Nephron (organoid): Measurements from ENCODE around the gene DNAJC17.
A peak's percentile ranks its signal among the peaks of the same experiment; 100 is the strongest.

Experiments
- H3K27ac Mint-ChIP-seq, 3 experiments: 2 replicates each; pipeline ENCODE4 v1.8.0; 2020; ENCODE audit warnings: mixed read lengths in 3 of 3, mild to moderate bottlenecking in 2 of 3, moderate library complexity in 1 of 3
- H3K27me3 Mint-ChIP-seq: 2 replicates; pipeline ENCODE4 v1.8.0; 2021; ENCODE audit warnings: low read depth, mild to moderate bottlenecking, moderate library complexity, mixed read lengths
- H3K36me3 Mint-ChIP-seq: 2 replicates; pipeline ENCODE4 v1.8.0; 2020; ENCODE audit warnings: low read depth, mixed read lengths
- H3K4me1 Mint-ChIP-seq: 2 replicates; pipeline ENCODE4 v1.8.0; 2020; ENCODE audit warnings: mixed read lengths
- H3K4me3 Mint-ChIP-seq, 3 experiments: 2 replicates each; pipeline ENCODE4 v1.8.0; 2020; ENCODE audit warnings: mild to moderate bottlenecking in 3 of 3, mixed read lengths in 3 of 3, moderate library complexity in 2 of 3
- H3K9me3 Mint-ChIP-seq: 2 replicates; pipeline ENCODE4 v1.8.0; 2020; ENCODE audit warnings: mixed read lengths
- TF ChIP-seq, protein P1 (sequence below), 3 experiments: fragments of 200-600 bp; sonication (generic); IDR thresholded peaks; one replicate each; pipeline ENCODE4 v1.5.0; 2021; ENCODE audit warnings: antibody characterized with exemption in 3 of 3; ENCODE audit not compliant: unreplicated experiment in 3 of 3

DNAJC17 gene

DNA sequence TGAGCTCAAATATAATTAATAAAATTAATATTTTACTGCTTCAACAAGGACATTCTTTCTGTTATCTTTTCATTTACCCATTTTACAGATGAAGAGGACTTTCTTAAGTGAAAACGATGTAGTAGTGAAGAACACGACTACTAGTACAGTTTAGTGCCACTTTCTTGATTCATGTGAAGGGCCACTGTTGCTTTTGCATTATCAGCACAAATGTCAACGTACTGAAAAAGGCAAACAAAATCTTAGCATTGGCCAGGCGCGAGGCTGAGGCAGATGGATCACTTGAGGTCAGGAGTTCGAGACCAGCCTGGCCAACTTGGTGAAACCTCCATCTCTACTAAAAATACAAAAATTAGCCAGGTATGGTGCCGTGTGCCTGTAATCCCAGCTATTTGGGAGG is 11.8 kb upstream of the DNAJC17 start:
- no peak overlapping the region for H3K4me3 Mint-ChIP-seq
- peaks cover 9% of the 10 kb centered on the region for H3K4me1 Mint-ChIP-seq
- peaks cover 7% of the 10 kb centered on the region for H3K36me3 Mint-ChIP-seq
- no peaks in the 10 kb centered on the region for H3K9me3 Mint-ChIP-seq
- no peak overlapping the region for H3K27ac Mint-ChIP-seq
- H3K27me3 Mint-ChIP-seq, result no peaks in the 10 kb centered on the region
- TF ChIP-seq, protein P1, sequence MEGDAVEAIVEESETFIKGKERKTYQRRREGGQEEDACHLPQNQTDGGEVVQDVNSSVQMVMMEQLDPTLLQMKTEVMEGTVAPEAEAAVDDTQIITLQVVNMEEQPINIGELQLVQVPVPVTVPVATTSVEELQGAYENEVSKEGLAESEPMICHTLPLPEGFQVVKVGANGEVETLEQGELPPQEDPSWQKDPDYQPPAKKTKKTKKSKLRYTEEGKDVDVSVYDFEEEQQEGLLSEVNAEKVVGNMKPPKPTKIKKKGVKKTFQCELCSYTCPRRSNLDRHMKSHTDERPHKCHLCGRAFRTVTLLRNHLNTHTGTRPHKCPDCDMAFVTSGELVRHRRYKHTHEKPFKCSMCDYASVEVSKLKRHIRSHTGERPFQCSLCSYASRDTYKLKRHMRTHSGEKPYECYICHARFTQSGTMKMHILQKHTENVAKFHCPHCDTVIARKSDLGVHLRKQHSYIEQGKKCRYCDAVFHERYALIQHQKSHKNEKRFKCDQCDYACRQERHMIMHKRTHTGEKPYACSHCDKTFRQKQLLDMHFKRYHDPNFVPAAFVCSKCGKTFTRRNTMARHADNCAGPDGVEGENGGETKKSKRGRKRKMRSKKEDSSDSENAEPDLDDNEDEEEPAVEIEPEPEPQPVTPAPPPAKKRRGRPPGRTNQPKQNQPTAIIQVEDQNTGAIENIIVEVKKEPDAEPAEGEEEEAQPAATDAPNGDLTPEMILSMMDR (IDR thresholded peaks at IDR 0.05; ENCODE audit: unreplicated experiment in 3 of 3), result no peak

DNA sequence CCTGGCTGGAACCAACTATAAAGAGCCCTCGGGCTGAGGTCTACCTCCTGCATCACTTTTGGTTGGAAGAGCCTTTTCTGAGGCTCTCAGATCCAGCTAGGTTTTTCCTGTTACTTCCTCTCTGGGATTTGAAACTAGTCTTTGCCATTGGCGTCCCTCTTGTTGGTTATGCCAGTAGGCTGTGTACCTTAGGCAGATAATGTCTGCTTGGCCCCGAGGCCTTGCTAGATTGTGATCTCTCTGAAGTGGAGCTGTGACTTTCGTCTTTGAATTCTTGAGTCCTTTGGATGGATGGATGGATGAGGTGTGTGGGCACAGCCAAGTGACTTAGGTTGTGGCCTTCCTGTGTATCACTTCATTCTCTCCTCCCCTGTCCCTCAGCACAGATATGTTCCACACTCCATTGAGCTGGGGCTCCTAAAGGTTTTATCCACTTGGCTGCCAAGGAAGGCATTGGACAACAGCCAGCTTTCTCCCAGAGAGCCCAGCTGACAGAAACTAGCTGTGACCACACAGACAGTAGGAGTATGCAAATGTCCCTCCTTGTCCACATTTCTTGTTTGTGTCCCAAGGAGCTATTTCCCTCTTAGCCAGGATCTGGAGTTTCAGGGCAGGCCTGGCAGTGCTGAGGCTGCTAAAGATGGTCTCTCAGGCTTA is 7.9 kb upstream of the DNAJC17 start:
- peaks cover 7% of the 10 kb centered on the region for H3K36me3 Mint-ChIP-seq

DNA sequence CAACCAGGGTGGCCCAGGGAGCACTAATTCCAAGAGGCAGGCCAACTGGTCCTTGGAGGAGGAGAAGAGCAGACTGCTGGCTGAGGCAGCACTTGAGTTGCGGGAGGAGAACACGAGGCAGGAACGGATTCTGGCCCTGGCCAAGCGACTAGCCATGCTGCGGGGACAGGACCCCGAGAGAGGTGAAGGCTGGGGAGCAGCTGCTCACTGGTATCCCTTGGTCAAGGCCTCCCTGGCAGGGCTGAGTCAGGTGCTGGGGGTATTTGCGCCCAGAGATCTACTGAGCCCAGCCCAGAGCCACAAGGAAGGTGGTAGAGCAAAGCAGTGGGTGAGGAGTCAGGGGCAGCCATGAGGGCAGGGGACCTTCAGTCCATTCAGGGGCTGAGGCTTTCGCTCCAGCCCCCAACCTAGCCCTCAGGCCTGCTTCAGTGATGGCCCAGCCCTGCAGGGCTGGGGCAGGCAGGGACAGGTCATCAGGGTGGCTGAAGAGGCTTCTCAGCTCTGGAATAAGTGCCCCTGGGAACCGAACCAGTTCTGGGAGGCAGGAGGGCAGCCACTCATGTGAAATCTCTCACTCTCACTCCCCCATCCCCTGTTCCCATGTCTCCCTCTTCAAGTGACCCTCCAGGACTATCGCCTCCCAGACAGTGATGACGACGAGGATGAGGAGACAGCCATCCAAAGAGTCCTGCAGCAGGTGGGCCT is 5.6 kb upstream of the DNAJC17 start:
- H3K27ac Mint-ChIP-seq, result no peak overlapping the region

More for the DNA sequence above, 7.9 kb upstream of the DNAJC17 start:
- TF ChIP-seq, protein P1 (IDR thresholded peaks at IDR 0.05; ENCODE audit: unreplicated experiment in 3 of 3), result no peak
- Mint-ChIP-seq H3K9me3 (no peaks in the 10 kb centered on the region), H3K4me1 (peaks cover 9% of the 10 kb centered on the region), H3K4me3 (no peak overlapping the region), H3K27ac (peak overlapping the region; percentile 59 to 79 (median 61)), H3K27me3 (no peaks in the 10 kb centered on the region)

DNA sequence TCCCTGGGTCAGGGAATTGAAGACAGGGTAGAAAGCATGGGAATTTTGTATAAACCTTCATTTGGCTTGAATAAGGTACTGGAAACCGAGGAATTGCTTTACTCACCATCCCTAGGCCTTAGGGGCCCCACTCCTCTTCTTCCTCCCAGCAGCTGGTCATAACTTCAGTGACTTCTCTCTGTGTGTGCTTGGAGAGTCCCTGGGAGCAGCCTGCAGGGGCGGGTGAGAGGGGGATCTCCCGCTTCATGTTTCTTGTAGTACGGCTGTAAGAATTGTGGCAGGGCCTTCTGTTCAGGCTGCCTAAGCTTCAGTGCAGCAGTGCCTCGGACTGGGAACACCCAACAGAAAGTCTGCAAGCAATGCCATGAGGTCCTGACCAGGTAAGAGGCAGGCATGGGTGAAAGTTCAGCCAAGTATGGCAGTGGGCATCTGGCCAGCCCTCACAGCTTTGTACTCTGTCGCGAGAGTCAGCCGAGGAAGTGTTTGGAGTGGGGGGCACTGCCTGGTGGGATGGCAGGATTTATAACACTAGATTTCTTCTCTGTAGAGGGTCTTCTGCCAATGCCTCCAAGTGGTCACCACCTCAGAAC is 1.7 kb upstream of the DNAJC17 start:
- TF ChIP-seq, protein P1 (IDR thresholded peaks at IDR 0.05; ENCODE audit: unreplicated experiment in 3 of 3), result no peak
- peaks cover 23% of the 10 kb centered on the region for H3K4me1 Mint-ChIP-seq

More for the DNA sequence above, 5.6 kb upstream of the DNAJC17 start:
- Mint-ChIP-seq H3K4me1 (peaks cover 20% of the 10 kb centered on the region), H3K9me3 (no peaks in the 10 kb centered on the region), H3K4me3 (no peak overlapping the region), H3K36me3 (peaks cover 10% of the 10 kb centered on the region), H3K27me3 (no peaks in the 10 kb centered on the region)
- TF ChIP-seq, protein P1 (IDR thresholded peaks at IDR 0.05; ENCODE audit: unreplicated experiment in 3 of 3), result no peak

DNA sequence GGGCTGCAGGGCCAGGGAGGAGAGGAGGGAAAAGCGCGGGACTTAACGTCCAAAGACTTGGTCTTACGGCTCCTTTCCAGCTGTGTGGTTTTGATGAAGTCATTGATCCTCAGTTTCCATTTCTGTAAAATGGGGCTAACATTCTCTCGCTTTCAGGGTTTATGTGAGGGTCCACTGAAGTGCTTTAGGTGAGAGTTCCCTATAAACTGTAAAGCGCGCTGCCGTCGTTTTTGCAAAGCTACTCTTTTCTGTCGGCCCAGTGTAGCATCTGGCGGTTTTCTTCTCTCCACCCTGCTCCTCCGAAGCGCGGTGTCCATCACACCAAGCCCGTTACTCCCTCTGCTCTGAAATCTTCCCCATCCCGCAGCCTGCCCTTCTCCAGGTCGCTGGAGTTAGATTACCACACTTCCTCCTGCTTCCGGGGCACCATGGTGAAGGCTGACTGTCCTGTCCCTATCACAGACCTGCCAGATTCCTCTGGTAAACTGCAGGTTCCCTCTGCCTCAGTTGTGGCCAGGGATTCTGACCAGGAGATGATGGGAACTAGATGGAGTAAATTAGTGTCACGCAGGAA is 702 bp upstream of the DNAJC17 start:
- H3K36me3 Mint-ChIP-seq, result peaks cover 8% of the 10 kb centered on the region
- TF ChIP-seq, protein P1 (IDR thresholded peaks at IDR 0.05; ENCODE audit: unreplicated experiment in 3 of 3), result no peak
- no peaks in the 10 kb centered on the region for H3K9me3 Mint-ChIP-seq
- no peaks in the 10 kb centered on the region for H3K27me3 Mint-ChIP-seq
- peak overlapping the region in 2 of 3 experiments; percentile 10 to 97 for H3K27ac Mint-ChIP-seq
- H3K4me1 Mint-ChIP-seq, result peaks cover 23% of the 10 kb centered on the region
- peak overlapping the region; percentile 92 to 97 (median 95) for H3K4me3 Mint-ChIP-seq

More for the DNA sequence above, 1.7 kb upstream of the DNAJC17 start:
- H3K27ac Mint-ChIP-seq, result peak overlapping the region in 2 of 3 experiments; percentile 12 to 97
- H3K27me3 Mint-ChIP-seq, result no peaks in the 10 kb centered on the region
- H3K9me3 Mint-ChIP-seq, result no peaks in the 10 kb centered on the region
- peaks cover 3% of the 10 kb centered on the region for H3K36me3 Mint-ChIP-seq
- H3K4me3 Mint-ChIP-seq, result peak overlapping the region; percentile 92 to 97 (median 95)
